Tibial nerve (tissue), 4 donors: ENCODE data around the gene LTBP3. TPM values are rescaled to one million over a fixed set of nuclear protein-coding genes. Genes with fewer than 3 reads are reported as not detected.

ENCODE experiments used
- DNase-seq, 2 donors: peaks; one replicate each; pipeline ENCODE4 v3.0.0-alpha.2; 2019; ENCODE audit warnings: low spot score in 2 of 2
- H3K27ac ChIP-seq, 4 donors: fragments of 200-600 bp; sonication (generic) in 3 of 4; one replicate each; pipeline ENCODE4 v1.5.1; 2017 to 2019; ENCODE audit warnings: mild to moderate bottlenecking in 1 of 4
- H3K27me3 ChIP-seq, 2 donors: fragments of 200-600 bp; sonication (generic) in 1 of 2; one replicate each; pipeline versions ENCODE4 v1.5.1 to v1.6.0; 2017 to 2019
- H3K36me3 ChIP-seq, 3 donors: fragments of 200-600 bp; sonication (generic); one replicate each; pipeline ENCODE4 v1.5.1; 2018 to 2019
- H3K4me1 ChIP-seq, 4 donors: fragments of 200-600 bp; sonication (generic) in 3 of 4; one replicate each; pipeline ENCODE4 v1.5.1; 2017 to 2019
- H3K4me3 ChIP-seq, 4 donors: fragments of 200-600 bp; sonication (generic) in 3 of 4; one replicate each; pipeline ENCODE4 v1.5.1; 2017 to 2019; ENCODE audit warnings: mild to moderate bottlenecking in 1 of 4, moderate library complexity in 1 of 4
- H3K9me3 ChIP-seq, 4 donors: fragments of 200-600 bp; sonication (generic) in 3 of 4; one replicate each; pipeline ENCODE4 v1.5.1; 2017 to 2019
- EP300 ChIP-seq, 2 donors: sonication (generic); formaldehyde crosslinking; IDR thresholded peaks; one replicate each; pipeline ENCODE4 v1.6.1; 2017; ENCODE audit warnings: antibody characterized with exemption in 2 of 2, mild to moderate bottlenecking in 1 of 2
- POLR2A ChIP-seq, 2 donors: fragments of 450-650 bp; IDR thresholded peaks; one replicate each; pipeline ENCODE4 v1.6.1; 2017; ENCODE audit warnings: antibody characterized with exemption in 2 of 2, mild to moderate bottlenecking in 2 of 2, moderate library complexity in 2 of 2
- WGBS, 2 donors: methylation state at CpG; one replicate each; pipeline ENCODE4 v1.1.5; 2018; 5-methylcytosine and 5-hydroxymethylcytosine counted together
- total RNA-seq, 4 donors: library from RNA; depleted of rRNA; stranded (reverse); fragments of >200 nt; gene quantifications; one replicate each; pipeline ENCODE4 v1.1.0, GENCODE V29; 2016
- TF ChIP-seq, protein P1 (sequence below), 5 experiments: fragments of 200-600 bp in 3 of 5; fragments of 450-650 bp in 2 of 5; sonication (generic) in 3 of 5; IDR thresholded peaks; one replicate each; pipeline ENCODE4 v1.5.1; 2016 to 2019; ENCODE audit warnings: antibody characterized with exemption in 5 of 5, mild to moderate bottlenecking in 3 of 5, moderate library complexity in 2 of 5

The LTBP3 gene
- total RNA-seq, 4 donors from 2014 or later: 236 to 476 (median 386) TPM

DNA sequence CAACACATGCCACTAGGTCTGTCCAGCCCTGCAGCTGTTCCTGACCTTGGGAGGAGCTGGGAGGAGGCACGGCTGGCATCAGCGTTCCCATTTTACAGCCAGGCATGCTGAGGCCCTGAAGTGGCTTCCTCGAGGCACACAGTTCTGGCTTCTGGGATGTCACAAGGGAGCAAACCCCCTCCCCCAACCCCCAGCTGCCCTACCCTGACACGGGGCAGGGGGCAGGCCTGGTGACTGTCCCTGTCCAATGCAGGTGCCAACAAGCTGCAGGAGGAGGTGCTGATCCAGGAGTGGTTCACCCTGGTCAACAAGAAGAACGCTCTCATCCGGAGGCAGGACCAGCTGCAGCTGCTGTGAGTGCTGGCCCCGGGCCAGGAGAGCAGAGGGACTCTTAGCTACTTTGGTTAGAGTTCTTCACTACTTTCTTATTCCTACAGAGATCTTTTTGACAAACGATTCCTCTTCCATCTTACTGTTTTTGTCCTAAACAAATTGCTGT is 32.1 kb upstream of the LTBP3 start:
- DNase-seq: no peak
- Histone ChIP-seq H3K27me3 (no peaks in the 10 kb centered on the region), H3K36me3 (peaks cover 0 to 46% (median 0%) of the 10 kb centered on the region in 3 donors), H3K27ac (peak overlapping the region in 2 of 4 donors; percentile 16 to 85), H3K4me3 (no peak overlapping the region), H3K4me1 (peaks cover 0 to 94% (median 44%) of the 10 kb centered on the region in 4 donors), H3K9me3 (no peaks in the 10 kb centered on the region)
- TF ChIP-seq EP300 (IDR thresholded peaks at IDR 0.05): no peak
- no peak for TF ChIP-seq POLR2A (IDR thresholded peaks at IDR 0.05)
- TF ChIP-seq, protein P1, sequence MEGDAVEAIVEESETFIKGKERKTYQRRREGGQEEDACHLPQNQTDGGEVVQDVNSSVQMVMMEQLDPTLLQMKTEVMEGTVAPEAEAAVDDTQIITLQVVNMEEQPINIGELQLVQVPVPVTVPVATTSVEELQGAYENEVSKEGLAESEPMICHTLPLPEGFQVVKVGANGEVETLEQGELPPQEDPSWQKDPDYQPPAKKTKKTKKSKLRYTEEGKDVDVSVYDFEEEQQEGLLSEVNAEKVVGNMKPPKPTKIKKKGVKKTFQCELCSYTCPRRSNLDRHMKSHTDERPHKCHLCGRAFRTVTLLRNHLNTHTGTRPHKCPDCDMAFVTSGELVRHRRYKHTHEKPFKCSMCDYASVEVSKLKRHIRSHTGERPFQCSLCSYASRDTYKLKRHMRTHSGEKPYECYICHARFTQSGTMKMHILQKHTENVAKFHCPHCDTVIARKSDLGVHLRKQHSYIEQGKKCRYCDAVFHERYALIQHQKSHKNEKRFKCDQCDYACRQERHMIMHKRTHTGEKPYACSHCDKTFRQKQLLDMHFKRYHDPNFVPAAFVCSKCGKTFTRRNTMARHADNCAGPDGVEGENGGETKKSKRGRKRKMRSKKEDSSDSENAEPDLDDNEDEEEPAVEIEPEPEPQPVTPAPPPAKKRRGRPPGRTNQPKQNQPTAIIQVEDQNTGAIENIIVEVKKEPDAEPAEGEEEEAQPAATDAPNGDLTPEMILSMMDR (IDR thresholded peaks at IDR 0.05): no peak
- 45 to 46% methylated on average over 8 of the region's 8 CpGs for WGBS, 2 donors

DNA sequence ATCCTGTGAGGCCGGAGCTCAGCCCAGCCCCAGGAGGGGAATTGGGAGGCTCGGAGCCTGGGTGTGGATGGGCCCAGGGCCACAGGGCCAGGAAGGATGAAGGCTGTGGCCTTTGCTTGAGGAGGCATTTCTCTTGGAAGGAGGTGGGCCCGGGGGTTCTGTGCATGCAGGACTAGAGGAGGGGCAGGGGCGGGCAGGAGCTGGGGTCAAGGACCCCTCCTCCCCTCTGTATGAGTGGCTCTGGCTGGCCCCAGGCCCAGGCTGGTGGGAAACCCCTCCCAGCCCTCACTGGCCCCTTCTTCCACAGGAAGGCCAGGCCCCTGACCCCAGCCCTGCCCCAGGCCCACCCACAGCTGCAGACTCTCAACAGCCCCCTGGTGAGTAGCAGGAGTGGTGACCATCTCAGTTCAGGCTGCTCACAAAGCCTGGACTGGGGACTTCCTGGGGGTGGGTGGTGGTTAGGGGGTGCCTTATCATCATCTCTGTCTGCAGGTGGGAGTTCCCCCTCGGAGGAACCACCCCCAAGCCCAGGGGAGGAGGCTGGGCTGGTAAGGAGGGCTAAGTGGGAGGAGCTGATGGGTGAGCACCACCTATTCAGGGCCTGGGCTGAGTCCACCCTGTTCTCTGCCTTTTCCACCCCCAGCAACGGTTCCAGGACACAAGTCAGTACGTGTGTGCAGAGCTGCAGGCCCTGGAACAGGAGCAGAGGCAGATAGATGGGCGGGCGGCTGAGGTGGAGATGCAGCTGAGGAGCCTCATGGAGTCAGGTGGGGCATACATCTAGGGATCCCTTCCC is 31.5 kb upstream of the LTBP3 start:
- H3K9me3 ChIP-seq: no peaks in the 10 kb centered on the region
- no peak overlapping the region for H3K4me3 ChIP-seq
- peaks cover 0 to 91% (median 42%) of the 10 kb centered on the region in 4 donors for H3K4me1 ChIP-seq
- DNase-seq: no peak
- H3K36me3 ChIP-seq: peaks cover 0 to 50% (median 0%) of the 10 kb centered on the region in 3 donors
- H3K27ac ChIP-seq: peak overlapping the region in 2 of 4 donors; percentile 79 to 83
- TF ChIP-seq POLR2A (IDR thresholded peaks at IDR 0.05): no peak
- no peak for TF ChIP-seq EP300 (IDR thresholded peaks at IDR 0.05)
- TF ChIP-seq, protein P1 (IDR thresholded peaks at IDR 0.05): no peak
- WGBS, 2 donors: 54 to 63% methylated on average over 8 to 9 of the region's 9 CpGs
- no peaks in the 10 kb centered on the region for H3K27me3 ChIP-seq

DNA sequence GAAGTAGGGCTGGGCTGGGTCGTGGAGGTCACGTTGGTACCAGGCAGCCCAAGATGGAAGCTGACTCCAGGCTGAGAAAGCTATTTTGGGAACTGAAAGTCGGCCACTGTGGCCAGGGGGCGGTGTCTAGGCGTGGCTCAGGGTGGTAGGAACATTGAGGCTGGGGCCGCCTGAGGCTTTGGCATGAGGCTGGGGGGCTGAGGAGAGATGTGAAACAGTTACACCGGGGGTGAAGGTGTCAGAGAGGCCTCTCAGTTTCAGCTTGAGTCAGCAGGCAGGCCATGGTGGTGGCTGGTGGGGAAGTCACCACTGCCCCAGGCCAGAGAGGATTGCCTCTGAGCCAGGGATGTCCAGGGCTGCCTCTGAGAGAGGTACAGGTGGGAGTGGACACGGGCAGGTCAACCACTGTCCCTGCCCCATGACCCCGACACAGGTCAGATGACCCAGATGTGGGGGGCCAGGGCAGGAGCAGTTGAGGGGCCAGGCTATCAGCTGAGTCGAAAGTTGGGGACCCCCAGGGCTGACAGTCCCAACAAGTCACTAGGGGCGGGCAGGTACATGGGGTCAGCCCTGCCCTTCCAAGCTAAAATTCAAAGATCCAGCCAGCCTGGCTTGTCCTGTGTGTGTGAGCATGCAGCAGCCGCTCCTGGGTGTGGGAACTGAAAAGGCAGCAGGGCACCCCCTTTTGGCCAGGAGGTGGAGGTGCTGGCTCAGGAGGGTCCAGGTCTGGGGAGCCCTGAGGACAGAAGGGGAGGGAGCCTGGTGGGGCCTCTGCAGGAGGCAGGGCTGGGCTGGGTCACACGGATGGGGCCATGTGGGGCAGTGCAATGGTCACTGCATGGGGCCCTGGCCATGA is 30.3 kb upstream of the LTBP3 start:
- Histone ChIP-seq H3K9me3 (no peaks in the 10 kb centered on the region), H3K27me3 (no peaks in the 10 kb centered on the region), H3K36me3 (peaks cover 0 to 61% (median 0%) of the 10 kb centered on the region in 3 donors), H3K27ac (peak overlapping the region; percentile 57 to 90 (median 81)), H3K4me1 (peaks cover 0 to 88% (median 37%) of the 10 kb centered on the region in 4 donors), H3K4me3 (no peak overlapping the region)
- DNase-seq: no peak
- TF ChIP-seq POLR2A (IDR thresholded peaks at IDR 0.05) (no peak), EP300 (IDR thresholded peaks at IDR 0.05) (no peak)
- TF ChIP-seq, protein P1 (IDR thresholded peaks at IDR 0.05): peak; percentile 35 to 68 (median 61)
- WGBS, 2 donors: 45 to 52% methylated on average over 11 to 13 of the region's 13 CpGs

DNA sequence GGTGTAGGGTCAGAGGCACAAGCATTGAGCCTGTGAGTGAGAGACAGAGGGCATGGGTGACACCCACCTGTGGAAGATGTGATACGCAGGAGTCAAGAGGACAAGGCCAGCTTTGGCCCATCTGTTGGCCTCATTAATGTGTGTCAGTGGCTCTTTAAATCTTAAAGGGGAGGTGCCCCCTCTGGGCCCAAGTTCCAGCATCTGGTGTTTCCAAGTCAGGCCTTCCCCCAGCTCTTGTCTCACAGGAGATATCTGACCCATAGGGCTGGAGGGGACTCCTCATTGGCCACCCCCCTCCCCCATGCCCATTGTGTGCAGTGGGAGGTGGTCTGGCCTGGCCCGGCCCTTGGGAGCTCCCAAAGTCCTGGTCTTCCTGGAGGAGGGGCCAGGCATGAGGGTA is 28.5 kb upstream of the LTBP3 start:
- DNase-seq: no peak
- Histone ChIP-seq H3K9me3 (no peaks in the 10 kb centered on the region), H3K36me3 (peaks cover 0 to 65% (median 0%) of the 10 kb centered on the region in 3 donors), H3K27ac (peak overlapping the region in 3 of 4 donors; percentile 79 to 90 (median 83)), H3K27me3 (no peaks in the 10 kb centered on the region), H3K4me3 (no peak overlapping the region), H3K4me1 (peaks cover 0 to 75% (median 32%) of the 10 kb centered on the region in 4 donors)
- TF ChIP-seq POLR2A (IDR thresholded peaks at IDR 0.05): no peak
- TF ChIP-seq EP300 (IDR thresholded peaks at IDR 0.05): no peak
- TF ChIP-seq, protein P1 (IDR thresholded peaks at IDR 0.05): no peak
- 45 to 54% methylated on average over 2 of the region's 2 CpGs for WGBS, 2 donors
